ENCODE measurements around the gene GGT6. TPM values are rescaled to one million over a fixed set of nuclear protein-coding genes. Genes with fewer than 3 reads are reported as not detected.
"Not testable (repeated sequence)": the region's sequence is repeated elsewhere in the genome, so short reads cannot be mapped to it uniquely, and the experiment has no call there.

GGT6 gene
- not detected for total RNA-seq

GRCh38 chr17:4560421-4560820 is at the start of gene GGT6:
Gene GGT6 (minus strand): TSS chr17:4560577. CDS start chr17:4560521, 56 bp downstream.
- DNase-seq (ENCODE audit: low spot score): no peak
- Histone ChIP-seq H3K9me3 (no peaks in the 10 kb centered on the region), H3K4me1 (peaks cover 0 to 8% of the 10 kb centered on the region in 2 donors), H3K36me3 (no peaks in the 10 kb centered on the region), H3K27ac (no peak within 1 kb of the TSS), H3K27me3 (no peaks in the 10 kb centered on the region), H3K4me3 (no peak within 1 kb of the TSS)
- TF ChIP-seq CTCF (IDR thresholded peaks at IDR 0.05): no peak

GRCh38 chr17:4610162-4610561 is 49.8 kb upstream of the GGT6 start:
- no peak for TF ChIP-seq CTCF (IDR thresholded peaks at IDR 0.05)
- Histone ChIP-seq H3K27ac (no peak overlapping the region), H3K4me1 (peaks cover 0 to 23% of the 10 kb centered on the region in 2 donors), H3K36me3 (no peaks in the 10 kb centered on the region), H3K9me3 (no peaks in the 10 kb centered on the region), H3K4me3 (no peak overlapping the region), H3K27me3 (no peaks in the 10 kb centered on the region)
- no peak for DNase-seq (ENCODE audit: low spot score)

- no peak for DNase-seq (ENCODE audit: low spot score)
- Histone ChIP-seq H3K4me3 (no peak overlapping the region), H3K4me1 (peaks cover 0 to 27% of the 10 kb centered on the region in 2 donors), H3K36me3 (no peaks in the 10 kb centered on the region), H3K27ac (no peak overlapping the region), H3K27me3 (no peaks in the 10 kb centered on the region), H3K9me3 (no peaks in the 10 kb centered on the region)
- TF ChIP-seq CTCF (IDR thresholded peaks at IDR 0.05): no peak
These were observed 49.4 kb upstream of the GGT6 start for GRCh38 chr17:4609761-4610160.

- Histone ChIP-seq H3K4me1 (peaks cover 0 to 38% of the 10 kb centered on the region in 2 donors), H3K4me3 (no peak overlapping the region), H3K27me3 (no peaks in the 10 kb centered on the region), H3K27ac (peak overlapping the region; percentile 24 to 56), H3K9me3 (no peaks in the 10 kb centered on the region), H3K36me3 (no peaks in the 10 kb centered on the region)
- DNase-seq (ENCODE audit: low spot score): peak; percentile 86
- TF ChIP-seq CTCF (IDR thresholded peaks at IDR 0.05): no peak
These were observed 47.4 kb upstream of the GGT6 start for GRCh38 chr17:4607773-4608187.

GRCh38 chr17:4607261-4607741 is 46.9 kb upstream of the GGT6 start:
- DNase-seq (ENCODE audit: low spot score): no peak
- no peak for TF ChIP-seq CTCF (IDR thresholded peaks at IDR 0.05)
- H3K4me3 ChIP-seq: no peak overlapping the region
- no peaks in the 10 kb centered on the region for H3K9me3 ChIP-seq
- H3K36me3 ChIP-seq: no peaks in the 10 kb centered on the region
- H3K4me1 ChIP-seq: peaks cover 0 to 38% of the 10 kb centered on the region in 2 donors
- no peaks in the 10 kb centered on the region for H3K27me3 ChIP-seq
- H3K27ac ChIP-seq: peak overlapping the region; percentile 24 to 56

- peak overlapping the region in 1 of 2 donors; percentile 15 for H3K27ac ChIP-seq
- no peaks in the 10 kb centered on the region for H3K27me3 ChIP-seq
- no peaks in the 10 kb centered on the region for H3K36me3 ChIP-seq
- no peak for TF ChIP-seq CTCF (IDR thresholded peaks at IDR 0.05)
- no peak for DNase-seq (ENCODE audit: low spot score)
- H3K4me3 ChIP-seq: no peak overlapping the region
- peaks cover 0 to 38% of the 10 kb centered on the region in 2 donors for H3K4me1 ChIP-seq
- H3K9me3 ChIP-seq: no peaks in the 10 kb centered on the region
These were observed 45.4 kb upstream of the GGT6 start for GRCh38 chr17:4605826-4606225.

GRCh38 chr17:4604736-4605135 is 44.4 kb upstream of the GGT6 start:
- H3K27me3 ChIP-seq; H3K36me3 ChIP-seq; H3K9me3 ChIP-seq; DNase-seq (ENCODE audit: low spot score); H3K4me3 ChIP-seq: not testable (repeated sequence)
- Histone ChIP-seq H3K27ac (peak overlapping the region; percentile 36 to 74), H3K4me1 (peaks cover 0 to 47% of the 10 kb centered on the region in 2 donors)
